Measurements from ENCODE around the gene C2CD4D. TPM values are rescaled to one million over a fixed set of nuclear protein-coding genes. Genes with fewer than 3 reads are reported as not detected.

C2CD4D gene
- total RNA-seq, 1 experiment from 2014 or later = 0.17 TPM

DNA sequence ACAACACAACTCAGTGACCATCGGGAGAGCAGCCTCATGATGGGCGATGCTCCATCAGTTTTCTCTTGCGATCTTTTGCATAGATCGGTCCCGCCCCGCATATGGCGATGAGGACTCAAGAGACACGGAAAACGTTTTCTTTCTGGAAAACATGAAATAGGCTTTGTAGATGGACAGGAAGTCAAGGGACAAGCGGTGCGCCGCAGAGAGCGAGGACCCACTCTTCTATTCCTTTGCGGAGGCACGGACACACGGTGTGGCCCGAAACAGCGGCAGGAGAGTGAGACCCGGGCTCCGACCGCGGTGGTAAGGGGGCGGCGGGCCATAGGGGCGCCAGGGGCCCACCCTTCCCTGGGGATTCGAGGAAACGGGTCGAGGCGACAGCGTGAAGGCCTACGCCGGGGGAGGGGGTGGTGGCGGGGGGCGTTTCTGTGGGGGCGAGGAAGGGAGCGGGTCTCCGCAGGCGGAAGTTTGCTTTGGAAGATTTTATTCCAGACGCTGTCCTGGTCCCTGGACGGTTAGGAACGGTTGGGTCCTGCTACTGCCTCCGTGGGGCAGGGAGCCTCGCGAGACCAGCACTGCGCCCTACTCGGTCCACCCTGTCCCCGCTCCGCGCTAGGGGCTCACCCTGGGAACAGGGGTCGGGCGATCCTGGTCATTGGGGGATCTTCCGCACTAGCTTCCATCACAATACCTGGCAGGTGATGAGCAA lies 48.5 kb downstream of the C2CD4D start:
- H3K27ac ChIP-seq (ENCODE audit: low read depth, low read length) = no peak overlapping the region
- TF ChIP-seq ZFX (IDR thresholded peaks at IDR 0.05) (no peak), SRF (IDR thresholded peaks at IDR 0.05; ENCODE audit: low read depth) (no peak), EZH2phosphoT487 (IDR thresholded peaks at IDR 0.05; ENCODE audit: borderline replicate concordance) (no peak)
- intact Hi-C loops (cut with micrococcal nuclease) = no loop called here
- BruUV-seq (replicated peaks) = TSS peak; percentile 76
- DNase-seq (ENCODE audit: low read depth, low spot score) = no peak
- H2AFZ ChIP-seq (ENCODE audit: low read depth, low read length, poor library complexity, severe bottlenecking) = peak overlapping the region; percentile 52
- H3K9me2 ChIP-seq (ENCODE audit: insufficient read depth) = no peaks in the 10 kb centered on the region
- H3K4me1 ChIP-seq (ENCODE audit: control insufficient read depth in 1 of 2, insufficient read depth in 2 of 2, low read length in 2 of 2) = peaks cover 0 to 19% of the 10 kb centered on the region in 2 experiments; a peak in 3 of 4 replicates
- no peaks in the 10 kb centered on the region for H3K9me3 ChIP-seq (ENCODE audit: control insufficient read depth in 1 of 2, insufficient read depth in 1 of 2, low read depth in 1 of 2, low read length in 2 of 2)
- CTCF ChIA-PET = no interaction called here
- H3K27me3 ChIP-seq (ENCODE audit: insufficient read depth, low read length) = peaks cover 4% of the 10 kb centered on the region; the same call in 1 of the 2 replicates
- H3K4me3 ChIP-seq (replicated peaks in 1 of 2; ENCODE audit: low read depth in 1 of 2, low read length in 2 of 2) = peak overlapping the region; percentile 68
- no peaks in the 10 kb centered on the region for H4K20me1 ChIP-seq (ENCODE audit: insufficient read depth)
- H3K9ac ChIP-seq (ENCODE audit: low read length) = peak overlapping the region; percentile 42
- peak overlapping the region; percentile 95 for H3K4me2 ChIP-seq (ENCODE audit: low read length)
- no peaks in the 10 kb centered on the region for H3K36me3 ChIP-seq (ENCODE audit: control insufficient read depth in 1 of 2, insufficient read depth in 2 of 2, low read length in 2 of 2)
- no peak for ATAC-seq
- RAD21 ChIA-PET (ENCODE audit: low non-redundant PET in 1 of 2, low total read pairs in 2 of 2, uncharacterized antibody in 2 of 2, unreplicated experiment in 2 of 2) = no interaction called here
- no peaks in the 10 kb centered on the region for H3K79me2 ChIP-seq (ENCODE audit: insufficient read depth, low read length)
- POLR2A ChIA-PET = no interaction called here

DNA sequence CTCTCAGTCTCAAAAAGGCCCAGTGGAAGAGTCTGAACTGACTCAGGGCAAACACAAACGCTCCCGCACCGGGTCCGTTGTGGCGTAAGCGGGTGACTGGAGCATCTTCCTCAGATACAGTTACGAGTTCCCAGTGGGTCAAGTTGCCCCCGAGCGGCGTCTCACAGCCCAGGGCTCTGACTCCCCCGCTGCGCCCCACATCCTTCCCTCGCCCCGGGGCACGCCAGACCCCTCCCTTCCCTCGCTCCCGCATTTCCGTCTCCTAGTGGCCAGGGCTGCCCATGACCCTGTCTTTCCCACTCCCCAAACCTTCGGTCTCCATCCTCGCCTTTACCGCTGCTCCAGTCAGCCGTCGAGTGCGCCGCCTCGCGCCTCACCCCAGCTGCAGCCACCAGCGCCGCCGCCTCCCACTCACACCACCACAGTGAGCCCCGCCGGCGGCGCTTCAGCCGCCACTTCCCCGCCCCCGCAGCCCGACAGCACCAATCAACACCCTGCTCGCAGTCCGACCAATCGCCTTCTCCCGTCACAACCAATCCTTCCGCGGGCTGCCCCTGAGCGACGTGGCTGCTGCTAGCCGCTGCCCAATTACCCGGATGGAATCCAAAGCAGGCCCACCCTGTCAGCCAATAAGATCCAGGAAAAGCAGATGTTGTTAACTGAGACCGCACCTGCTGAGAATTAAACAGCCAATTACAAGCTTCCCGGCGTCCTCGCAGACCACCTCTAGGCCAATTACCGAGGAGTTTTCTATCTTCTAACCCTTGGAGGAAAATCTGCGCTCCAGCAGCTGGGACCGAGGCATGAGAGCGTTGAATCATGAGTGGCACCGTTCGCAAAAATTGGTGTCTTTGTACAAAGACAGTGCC lies 49.3 kb downstream of the C2CD4D start, which contains the start of gene TDRKH:
TDRKH (minus strand) TSS at position 430 of the 869 bp plus-strand sequence. CDS start 7,478 bp downstream, outside the sequence.
- DNase-seq (ENCODE audit: low read depth, low spot score) (peak; percentile 99), ATAC-seq (peak; percentile 99)
- ChIA-PET CTCF (interaction anchor here (0.6 kb wide), 1 partner anchor 594 kb away, joined by 3 read pairs; no protein-coding TSS in a partner anchor), POLR2A (interaction anchor here (0.5 to 0.6 kb wide), 2 partner anchors 79 to 593 kb away, joined by 3 to 4 read pairs; no protein-coding TSS in a partner anchor), RAD21 (ENCODE audit: low non-redundant PET in 1 of 2, low total read pairs in 2 of 2, uncharacterized antibody in 2 of 2, unreplicated experiment in 2 of 2) (no interaction called here)
- TF ChIP-seq SP1 (IDR thresholded peaks at IDR 0.05; ENCODE audit: low read depth) (peak; percentile 100), POLR2AphosphoS5 (IDR thresholded peaks at IDR 0.05; ENCODE audit: low read depth, low read length) (peak; percentile 77), JUND (IDR thresholded peaks at IDR 0.05) (no peak), FOSL1 (IDR thresholded peaks at IDR 0.05; ENCODE audit: low read depth) (no peak), RAD21 (IDR thresholded peaks at IDR 0.05; ENCODE audit: low read depth) (0 out of 2 replicates have a peak, but pooled peaks have one; percentile 7), SIN3A (IDR thresholded peaks at IDR 0.05; ENCODE audit: low read depth) (peak; percentile 59; the same call in 1 of the 2 replicates), EGR1 (IDR thresholded peaks at IDR 0.05; ENCODE audit: low read depth) (peak; percentile 99), YY1 (IDR thresholded peaks at IDR 0.05; ENCODE audit: extremely low read depth, insufficient replicate concordance, low read depth, low read length) (no peak)
- TF ChIP-seq, protein P1, sequence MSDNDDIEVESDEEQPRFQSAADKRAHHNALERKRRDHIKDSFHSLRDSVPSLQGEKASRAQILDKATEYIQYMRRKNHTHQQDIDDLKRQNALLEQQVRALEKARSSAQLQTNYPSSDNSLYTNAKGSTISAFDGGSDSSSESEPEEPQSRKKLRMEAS (IDR thresholded peaks at IDR 0.05) = peak; percentile 95
- TF ChIP-seq, protein P2, sequence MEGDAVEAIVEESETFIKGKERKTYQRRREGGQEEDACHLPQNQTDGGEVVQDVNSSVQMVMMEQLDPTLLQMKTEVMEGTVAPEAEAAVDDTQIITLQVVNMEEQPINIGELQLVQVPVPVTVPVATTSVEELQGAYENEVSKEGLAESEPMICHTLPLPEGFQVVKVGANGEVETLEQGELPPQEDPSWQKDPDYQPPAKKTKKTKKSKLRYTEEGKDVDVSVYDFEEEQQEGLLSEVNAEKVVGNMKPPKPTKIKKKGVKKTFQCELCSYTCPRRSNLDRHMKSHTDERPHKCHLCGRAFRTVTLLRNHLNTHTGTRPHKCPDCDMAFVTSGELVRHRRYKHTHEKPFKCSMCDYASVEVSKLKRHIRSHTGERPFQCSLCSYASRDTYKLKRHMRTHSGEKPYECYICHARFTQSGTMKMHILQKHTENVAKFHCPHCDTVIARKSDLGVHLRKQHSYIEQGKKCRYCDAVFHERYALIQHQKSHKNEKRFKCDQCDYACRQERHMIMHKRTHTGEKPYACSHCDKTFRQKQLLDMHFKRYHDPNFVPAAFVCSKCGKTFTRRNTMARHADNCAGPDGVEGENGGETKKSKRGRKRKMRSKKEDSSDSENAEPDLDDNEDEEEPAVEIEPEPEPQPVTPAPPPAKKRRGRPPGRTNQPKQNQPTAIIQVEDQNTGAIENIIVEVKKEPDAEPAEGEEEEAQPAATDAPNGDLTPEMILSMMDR (IDR thresholded peaks at IDR 0.05 in 2 of 3, conservative IDR thresholded peaks at IDR 0.05 in 1 of 3; ENCODE audit: borderline replicate concordance in 1 of 3, insufficient read depth in 1 of 3, low read depth in 2 of 3, low read length in 2 of 3) = peak in 1 of 3 experiments; percentile 11; a peak in 1 of 6 replicates
- Histone ChIP-seq H3K9me2 (ENCODE audit: insufficient read depth) (no peaks in the 10 kb centered on the region), H2AFZ (ENCODE audit: low read depth, low read length, poor library complexity, severe bottlenecking) (peak within 1 kb of the TSS; percentile 52), H3K79me2 (ENCODE audit: insufficient read depth, low read length) (no peaks in the 10 kb centered on the region), H3K9me3 (ENCODE audit: control insufficient read depth in 1 of 2, insufficient read depth in 1 of 2, low read depth in 1 of 2, low read length in 2 of 2) (no peaks in the 10 kb centered on the region), H3K9ac (ENCODE audit: low read length) (peak within 1 kb of the TSS; percentile 42), H3K4me3 (replicated peaks in 1 of 2; ENCODE audit: low read depth in 1 of 2, low read length in 2 of 2) (peak within 1 kb of the TSS; percentile 68), H4K20me1 (ENCODE audit: insufficient read depth) (no peaks in the 10 kb centered on the region), H3K36me3 (ENCODE audit: control insufficient read depth in 1 of 2, insufficient read depth in 2 of 2, low read length in 2 of 2) (no peaks in the 10 kb centered on the region), H3K4me1 (ENCODE audit: control insufficient read depth in 1 of 2, insufficient read depth in 2 of 2, low read length in 2 of 2) (peaks cover 0 to 19% of the 10 kb centered on the region in 2 experiments; a peak in 3 of 4 replicates), H3K27ac (ENCODE audit: low read depth, low read length) (no peak within 1 kb of the TSS), H3K4me2 (ENCODE audit: low read length) (peak within 1 kb of the TSS; percentile 95), H3K27me3 (ENCODE audit: insufficient read depth, low read length) (no peaks in the 10 kb centered on the region; the same call in 1 of the 2 replicates)
- BruUV-seq (replicated peaks) = no TSS peak
- intact Hi-C loops (cut with micrococcal nuclease) = no loop called here
